ENCODE results near the gene PLA2G5. TPM values are rescaled to one million over a fixed set of nuclear protein-coding genes. Genes with fewer than 3 reads are reported as not detected.

The PLA2G5 gene
- total and polyA plus RNA-seq, 11 donors = 25.6 to 102 (median 43.9) TPM

DNA sequence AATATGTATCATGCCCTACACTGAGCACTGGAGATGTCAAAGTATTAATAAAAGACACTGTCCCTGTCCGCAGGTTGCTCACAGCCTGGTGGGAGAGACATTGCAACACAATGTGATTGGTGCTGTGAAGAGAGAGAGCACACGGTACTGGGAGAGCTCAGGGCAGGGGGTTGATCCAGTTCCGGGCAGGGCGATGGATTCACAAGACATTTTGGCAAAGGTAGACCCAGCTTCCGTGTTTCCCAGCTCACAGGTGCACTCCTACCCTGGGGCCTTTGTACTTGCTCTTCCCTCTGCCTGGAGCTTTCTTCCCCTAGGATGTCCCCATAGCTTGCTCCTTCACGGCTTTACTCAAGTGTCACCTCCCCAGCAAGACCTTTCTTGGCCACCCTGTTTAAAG, 1.4 kb downstream of the PLA2G5 start:
- H3K4me1 ChIP-seq = peaks cover 2 to 63% (median 24%) of the 10 kb centered on the region in 12 donors
- H3K4me3 ChIP-seq = peak overlapping the region in 11 of 12 donors; percentile 33 to 70 (median 52)
- no peak for TF ChIP-seq POLR2A (IDR thresholded peaks at IDR 0.05)
- TF ChIP-seq, protein P1, sequence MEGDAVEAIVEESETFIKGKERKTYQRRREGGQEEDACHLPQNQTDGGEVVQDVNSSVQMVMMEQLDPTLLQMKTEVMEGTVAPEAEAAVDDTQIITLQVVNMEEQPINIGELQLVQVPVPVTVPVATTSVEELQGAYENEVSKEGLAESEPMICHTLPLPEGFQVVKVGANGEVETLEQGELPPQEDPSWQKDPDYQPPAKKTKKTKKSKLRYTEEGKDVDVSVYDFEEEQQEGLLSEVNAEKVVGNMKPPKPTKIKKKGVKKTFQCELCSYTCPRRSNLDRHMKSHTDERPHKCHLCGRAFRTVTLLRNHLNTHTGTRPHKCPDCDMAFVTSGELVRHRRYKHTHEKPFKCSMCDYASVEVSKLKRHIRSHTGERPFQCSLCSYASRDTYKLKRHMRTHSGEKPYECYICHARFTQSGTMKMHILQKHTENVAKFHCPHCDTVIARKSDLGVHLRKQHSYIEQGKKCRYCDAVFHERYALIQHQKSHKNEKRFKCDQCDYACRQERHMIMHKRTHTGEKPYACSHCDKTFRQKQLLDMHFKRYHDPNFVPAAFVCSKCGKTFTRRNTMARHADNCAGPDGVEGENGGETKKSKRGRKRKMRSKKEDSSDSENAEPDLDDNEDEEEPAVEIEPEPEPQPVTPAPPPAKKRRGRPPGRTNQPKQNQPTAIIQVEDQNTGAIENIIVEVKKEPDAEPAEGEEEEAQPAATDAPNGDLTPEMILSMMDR (IDR thresholded peaks at IDR 0.05) = no peak
- H3K27me3 ChIP-seq = no peaks in the 10 kb centered on the region
- intact Hi-C loops (cut with DNase I) = loop anchor here in 1 of 10 donors (5.0 kb wide), 1 partner anchor 44 kb away; no protein-coding TSS in a partner anchor
- no peak for DNase-seq
- H3K27ac ChIP-seq = peak overlapping the region in 10 of 12 donors; percentile 78 to 96 (median 86)
- WGBS, 4 donors = 71 to 83% (median 77%) methylated on average over 6 of the region's 6 CpGs
- no peaks in the 10 kb centered on the region for H3K9me3 ChIP-seq
- no peak for ATAC-seq
- peaks cover 0 to 28% (median 0%) of the 10 kb centered on the region in 9 donors for H3K36me3 ChIP-seq

DNA sequence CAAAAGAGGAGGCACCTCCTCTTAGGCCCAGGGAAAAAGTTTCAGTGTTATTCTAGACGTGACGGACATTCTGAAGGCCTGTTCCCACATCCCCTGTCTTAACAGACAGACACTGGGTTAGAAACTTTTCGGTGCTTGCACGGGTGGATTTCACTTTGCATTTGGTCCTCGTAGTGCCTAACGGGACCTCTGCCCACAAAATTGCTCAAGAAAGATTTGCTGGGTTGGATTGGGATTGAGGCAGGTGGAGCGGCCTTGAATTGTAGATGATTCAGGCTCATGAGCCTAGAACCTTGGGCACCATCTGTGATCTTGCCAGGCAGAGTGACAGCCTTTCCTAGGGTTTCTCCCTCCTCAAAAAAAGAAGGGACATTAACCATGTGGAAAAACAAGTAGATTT, 2.8 kb downstream of the PLA2G5 start:
- intact Hi-C loops (cut with DNase I) = loop anchor here in 1 of 10 donors (5.0 kb wide), 1 partner anchor 45 kb away; no protein-coding TSS in a partner anchor
- peaks cover 2 to 63% (median 24%) of the 10 kb centered on the region in 12 donors for H3K4me1 ChIP-seq
- ATAC-seq = no peak
- TF ChIP-seq, protein P1 (IDR thresholded peaks at IDR 0.05) = no peak
- no peak for TF ChIP-seq POLR2A (IDR thresholded peaks at IDR 0.05)
- peaks cover 0 to 33% (median 0%) of the 10 kb centered on the region in 9 donors for H3K36me3 ChIP-seq
- H3K9me3 ChIP-seq = no peaks in the 10 kb centered on the region
- H3K27me3 ChIP-seq = no peaks in the 10 kb centered on the region
- H3K4me3 ChIP-seq = no peak overlapping the region
- peak overlapping the region in 6 of 12 donors; percentile 5 to 87 (median 20) for H3K27ac ChIP-seq
- no peak for DNase-seq
- 72 to 94% (median 81%) methylated on average over 7 of the region's 7 CpGs for WGBS, 4 donors

DNA sequence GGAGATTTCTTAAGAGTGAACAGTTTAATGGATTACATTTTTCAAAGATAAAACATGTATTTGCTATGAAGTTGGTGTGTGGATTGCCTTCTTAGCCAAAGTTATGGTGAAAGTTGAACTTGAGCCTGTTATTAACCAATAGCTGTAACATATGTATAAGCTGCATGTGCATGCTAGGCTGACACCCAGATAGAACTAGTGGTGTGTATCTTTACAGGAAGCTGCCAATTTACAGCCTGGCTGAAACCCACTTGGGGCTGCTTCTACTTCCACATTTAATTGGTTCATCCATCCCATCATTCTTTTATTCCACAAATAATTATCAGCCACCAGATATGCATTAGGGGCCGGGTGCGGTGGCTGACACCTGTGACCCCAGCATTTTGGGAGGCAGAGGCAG, 3.3 kb downstream of the PLA2G5 start:
- ATAC-seq = no peak
- 89 to 100% (median 98%) methylated on average over 2 of the region's 2 CpGs for WGBS, 4 donors
- no peaks in the 10 kb centered on the region for H3K27me3 ChIP-seq
- peak overlapping the region in 4 of 12 donors; percentile 5 to 87 (median 32) for H3K27ac ChIP-seq
- intact Hi-C loops (cut with DNase I) = loop anchor here in 1 of 10 donors (5.0 kb wide), 1 partner anchor 46 kb away; no protein-coding TSS in a partner anchor
- peaks cover 0 to 33% (median 0%) of the 10 kb centered on the region in 9 donors for H3K36me3 ChIP-seq
- no peak for DNase-seq
- TF ChIP-seq, protein P1 (IDR thresholded peaks at IDR 0.05) = no peak
- no peak for TF ChIP-seq POLR2A (IDR thresholded peaks at IDR 0.05)
- H3K4me1 ChIP-seq = peaks cover 2 to 63% (median 24%) of the 10 kb centered on the region in 12 donors
- no peak overlapping the region for H3K4me3 ChIP-seq
- H3K9me3 ChIP-seq = no peaks in the 10 kb centered on the region

DNA sequence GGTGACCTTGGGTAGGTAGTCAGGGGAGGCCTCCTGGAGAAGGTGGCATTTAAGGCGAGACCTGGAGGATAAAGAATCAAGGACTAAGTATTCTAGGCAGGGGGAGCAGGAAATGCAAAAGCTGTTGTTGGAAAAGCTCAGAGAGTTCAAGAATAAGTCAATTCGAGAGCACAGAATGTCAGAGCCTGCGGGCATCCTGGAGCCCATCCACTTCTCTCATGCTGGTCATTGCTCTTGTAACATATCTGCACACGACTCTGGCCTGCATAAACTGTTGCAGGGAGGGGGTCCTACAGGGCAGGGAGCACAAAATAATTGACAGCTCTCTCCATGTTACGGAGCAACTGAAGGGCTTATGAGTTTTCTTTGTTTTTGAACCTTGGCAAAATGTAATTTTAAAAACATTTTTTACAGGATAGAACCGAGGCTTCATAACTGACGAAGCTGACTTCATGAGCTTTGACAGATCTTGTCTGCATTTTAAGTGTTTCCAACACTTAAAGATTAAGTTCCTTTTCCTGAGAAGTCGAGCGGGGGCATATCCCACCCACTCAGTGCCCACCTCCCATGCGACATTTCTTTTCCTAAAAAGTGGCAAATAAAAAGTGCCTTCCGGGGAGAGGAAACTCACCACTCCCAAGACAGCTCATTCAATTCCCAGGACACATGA, 4.2 kb downstream of the PLA2G5 start:
- Histone ChIP-seq H3K27me3 (no peaks in the 10 kb centered on the region), H3K27ac (peak overlapping the region in 7 of 12 donors; percentile 14 to 87 (median 32)), H3K4me3 (no peak overlapping the region), H3K9me3 (no peaks in the 10 kb centered on the region), H3K4me1 (peaks cover 2 to 57% (median 20%) of the 10 kb centered on the region in 12 donors), H3K36me3 (peaks cover 0 to 33% (median 0%) of the 10 kb centered on the region in 9 donors)
- 51 to 68% (median 55%) methylated on average over 11 of the region's 11 CpGs for WGBS, 4 donors
- TF ChIP-seq POLR2A (IDR thresholded peaks at IDR 0.05) = no peak
- TF ChIP-seq, protein P1 (IDR thresholded peaks at IDR 0.05) = no peak
- no peak for DNase-seq
- intact Hi-C loops (cut with DNase I) = loop anchor here in 1 of 10 donors (5.0 kb wide), 1 partner anchor 47 kb away; no protein-coding TSS in a partner anchor
- no peak for ATAC-seq
